ENCODE results near the gene ST8SIA4.

GRCh38 chr5:100889896-100890295, 13.2 kb downstream of the ST8SIA4 start:
- TF ChIP-seq POLR2AphosphoS5 (IDR thresholded peaks at IDR 0.05) (no peak), CTCF (IDR thresholded peaks at IDR 0.05) (no peak), POLR2A (IDR thresholded peaks at IDR 0.05) (no peak)
